ENCODE data around the gene CEP192. TPM values are rescaled to one million over a fixed set of nuclear protein-coding genes. Genes with fewer than 3 reads are reported as not detected.

CEP192 gene
- total and polyA plus RNA-seq, 12 donors = 4.9 to 35.6 (median 30.4) TPM

GRCh38 chr18:13018374-13018773, 27.2 kb downstream of the CEP192 start:
- no peak for DNase-seq
- 87 to 90% methylated on average over 2 of the region's 2 CpGs for WGBS, 2 donors
- Histone ChIP-seq H3K9me3 (peaks cover 0 to 13% (median 0%) of the 10 kb centered on the region in 11 donors), H3K27me3 (no peaks in the 10 kb centered on the region), H3K36me3 (peaks cover 0 to 100% (median 48%) of the 10 kb centered on the region in 9 donors), H3K27ac (no peak overlapping the region), H3K4me3 (no peak overlapping the region), H3K4me1 (peaks cover 0 to 10% (median 0%) of the 10 kb centered on the region in 9 donors)
- intact Hi-C loops (cut with DNase I) = loop anchor here in 1 of 10 donors (10.0 kb wide), 1 partner anchor 76 kb away; no protein-coding TSS in a partner anchor
- no peak for TF ChIP-seq CTCF (IDR thresholded peaks at IDR 0.05)
- ATAC-seq = no peak

DNA sequence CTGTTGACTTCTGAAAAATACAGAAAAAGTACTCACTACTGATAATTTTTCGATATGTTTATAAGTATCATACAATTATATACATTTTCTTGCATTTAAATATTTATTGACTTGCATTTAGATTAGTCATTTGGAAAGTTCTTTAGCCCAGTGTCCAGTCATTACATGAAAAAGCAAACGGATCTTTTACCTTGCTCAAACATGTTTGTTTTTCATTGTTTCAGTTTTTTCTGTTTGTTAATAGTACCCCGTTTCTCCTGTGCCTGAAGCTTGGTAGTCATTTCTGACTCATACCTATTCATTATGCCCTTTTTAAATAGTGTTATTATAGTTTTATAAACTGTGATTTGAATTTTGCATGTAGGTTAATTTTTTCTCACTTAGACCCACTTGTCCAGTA, 28.1 kb downstream of the CEP192 start:
- no peak for DNase-seq
- Histone ChIP-seq H3K27me3 (no peaks in the 10 kb centered on the region), H3K9me3 (peaks cover 0 to 14% (median 0%) of the 10 kb centered on the region in 11 donors), H3K36me3 (peaks cover 0 to 100% (median 50%) of the 10 kb centered on the region in 9 donors), H3K4me3 (no peak overlapping the region), H3K4me1 (peaks cover 0 to 10% (median 0%) of the 10 kb centered on the region in 9 donors), H3K27ac (no peak overlapping the region)
- ATAC-seq = no peak
- intact Hi-C loops (cut with DNase I) = loop anchor here in 1 of 10 donors (10.0 kb wide), 1 partner anchor 76 kb away; no protein-coding TSS in a partner anchor
- 91 to 93% methylated on average over 3 of the region's 3 CpGs for WGBS, 2 donors
- TF ChIP-seq CTCF (IDR thresholded peaks at IDR 0.05) = no peak

DNA sequence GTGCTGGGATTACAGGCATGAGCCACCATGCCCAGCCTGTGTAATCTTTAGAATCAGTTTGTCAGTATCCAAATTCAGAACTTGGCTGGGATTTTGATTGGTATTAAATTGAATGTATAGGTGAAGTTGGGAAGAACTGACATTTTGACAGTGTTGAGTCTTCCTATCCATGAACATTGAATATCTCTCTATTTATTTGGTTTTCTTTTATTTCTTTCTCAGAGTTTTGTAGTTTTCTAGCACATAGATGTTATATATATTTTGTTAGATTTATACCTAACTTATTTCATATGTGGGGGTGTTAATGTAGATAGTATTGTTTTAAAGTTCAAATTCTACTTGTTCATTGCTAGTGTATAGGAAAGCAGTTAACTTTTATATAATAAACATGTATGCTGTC, 31.5 kb downstream of the CEP192 start:
- Histone ChIP-seq H3K27me3 (no peaks in the 10 kb centered on the region), H3K4me3 (no peak overlapping the region), H3K27ac (no peak overlapping the region), H3K4me1 (peaks cover 0 to 17% (median 6%) of the 10 kb centered on the region in 9 donors), H3K36me3 (peaks cover 0 to 99% (median 39%) of the 10 kb centered on the region in 9 donors), H3K9me3 (peaks cover 0 to 14% (median 0%) of the 10 kb centered on the region in 11 donors)
- intact Hi-C loops (cut with DNase I) = no loop called here
- DNase-seq = no peak
- ATAC-seq = no peak
- no peak for TF ChIP-seq CTCF (IDR thresholded peaks at IDR 0.05)

- H3K4me1 ChIP-seq = peaks cover 0 to 22% (median 6%) of the 10 kb centered on the region in 9 donors
- no peak overlapping the region for H3K4me3 ChIP-seq
- no peak for ATAC-seq
- 97 to 98% methylated on average over 2 of the region's 2 CpGs for WGBS, 2 donors
- H3K9me3 ChIP-seq = peaks cover 0 to 14% (median 0%) of the 10 kb centered on the region in 11 donors
- no peak for TF ChIP-seq CTCF (IDR thresholded peaks at IDR 0.05)
- no peaks in the 10 kb centered on the region for H3K27me3 ChIP-seq
- H3K36me3 ChIP-seq = peaks cover 0 to 98% (median 22%) of the 10 kb centered on the region in 9 donors
- DNase-seq = no peak
- intact Hi-C loops (cut with DNase I) = no loop called here
- no peak overlapping the region for H3K27ac ChIP-seq
Measured at GRCh38 chr18:13025233-13025632, 34.1 kb downstream of the CEP192 start.

Measured in heart right ventricle (tissue), 16 donors.